Activated T-cell treated with anti-CD3 and anti-CD28 coated beads, Interleukin-2, amount 50 U/mL, for 72 hours (primary cell): ENCODE data around the gene PEX6. TPM values are rescaled to one million over a fixed set of nuclear protein-coding genes. Genes with fewer than 3 reads are reported as not detected.
"Not testable (repeated sequence)": the region's sequence is repeated elsewhere in the genome, so short reads cannot be mapped to it uniquely, and the experiment has no call there.

Source experiments
- ATAC-seq, 2 donors: fragments of 150-1000 bp; cut with Tn5 transposase; replicated peaks in 1 of 2; 2 replicates each; pipeline ENCODE4 v1.10.0; 2021; ENCODE audit warnings: moderate library complexity in 2 of 2, mild to moderate bottlenecking in 1 of 2
- DNase-seq, 2 donors: peaks; one replicate each; pipeline ENCODE4 v3.0.0; 2021 to 2022; ENCODE audit warnings: mixed read lengths in 1 of 2
- H3K27ac Mint-ChIP-seq: one replicate; pipeline ENCODE4 v1.8.0; 2022; ENCODE audit warnings: mild to moderate bottlenecking, moderate library complexity, mixed read lengths
- H3K27me3 Mint-ChIP-seq: one replicate; pipeline ENCODE4 v1.8.0; 2022; ENCODE audit warnings: low read depth, mixed read lengths
- H3K36me3 Mint-ChIP-seq, 2 donors: one replicate each; pipeline ENCODE4 v1.8.0; 2022; ENCODE audit warnings: mixed read lengths in 2 of 2, mild to moderate bottlenecking in 1 of 2; ENCODE audit not compliant: insufficient read depth in 2 of 2
- H3K4me1 Mint-ChIP-seq: one replicate; pipeline ENCODE4 v1.8.0; 2022; ENCODE audit warnings: low read depth, mixed read lengths
- H3K4me3 Mint-ChIP-seq, 2 donors: one replicate each; pipeline ENCODE4 v1.8.0; 2022; ENCODE audit warnings: mild to moderate bottlenecking in 2 of 2, mixed read lengths in 2 of 2, moderate library complexity in 2 of 2
- H3K9me3 Mint-ChIP-seq, 2 donors: one replicate each; pipeline ENCODE4 v1.8.0; 2022; ENCODE audit warnings: mixed read lengths in 2 of 2
- total RNA-seq, 2 donors: library from RNA; stranded (reverse); gene quantifications; one replicate each; pipeline ENCODE4 v1.2.3, GENCODE V29; 2022

PEX6 gene
- total RNA-seq, 2 donors from 2014 or later: 28.0 to 31.5 TPM

DNA sequence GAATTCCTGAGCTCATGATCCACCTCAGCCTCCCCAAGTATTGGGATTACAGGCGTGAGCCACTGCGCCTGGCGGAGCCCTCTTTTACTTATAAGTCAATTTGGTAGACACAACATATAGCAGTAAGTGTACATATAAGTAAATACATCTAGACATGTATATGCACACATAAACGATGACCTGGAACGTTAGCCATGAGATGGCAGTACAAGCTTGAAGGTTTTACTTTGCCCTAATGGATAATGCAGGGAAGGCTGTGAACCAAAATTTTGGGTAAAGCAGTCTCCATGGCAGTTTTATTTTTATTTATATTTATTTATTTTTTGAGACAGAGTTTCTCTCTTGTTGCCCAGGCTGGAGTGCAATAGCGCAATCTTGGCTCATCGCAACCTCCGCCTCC is 20.9 kb downstream of the PEX6 start:
- Mint-ChIP-seq H3K27ac (no peak overlapping the region), H3K4me3 (no peak overlapping the region), H3K36me3 (no peaks in the 10 kb centered on the region), H3K9me3 (no peaks in the 10 kb centered on the region), H3K4me1 (peaks cover 10% of the 10 kb centered on the region), H3K27me3 (peaks cover 8% of the 10 kb centered on the region)
- ATAC-seq (no peak), DNase-seq (no peak)

DNA sequence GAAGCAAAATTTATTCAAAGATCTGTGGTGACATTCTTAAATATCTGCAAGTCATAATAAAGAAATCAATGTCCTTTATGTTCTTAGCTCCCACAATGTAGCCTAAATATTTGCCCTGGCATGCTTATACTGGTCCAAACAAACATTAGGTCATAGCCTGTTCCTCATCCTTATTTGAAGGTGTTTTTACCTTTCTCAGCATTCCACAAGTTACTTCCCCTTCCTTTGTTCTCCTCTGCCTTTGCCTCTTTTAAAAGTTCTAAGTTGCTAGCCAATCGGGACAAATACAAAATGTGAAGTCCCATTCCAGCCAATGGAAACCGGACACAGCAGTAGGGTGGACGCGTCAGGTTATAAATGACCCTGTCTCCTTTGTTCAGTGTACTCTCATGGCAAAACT is 24.6 kb downstream of the PEX6 start:
- DNase-seq, H3K4me3 Mint-ChIP-seq, H3K9me3 Mint-ChIP-seq, H3K36me3 Mint-ChIP-seq, H3K27ac Mint-ChIP-seq, H3K4me1 Mint-ChIP-seq, ATAC-seq, H3K27me3 Mint-ChIP-seq: not testable (repeated sequence)

DNA sequence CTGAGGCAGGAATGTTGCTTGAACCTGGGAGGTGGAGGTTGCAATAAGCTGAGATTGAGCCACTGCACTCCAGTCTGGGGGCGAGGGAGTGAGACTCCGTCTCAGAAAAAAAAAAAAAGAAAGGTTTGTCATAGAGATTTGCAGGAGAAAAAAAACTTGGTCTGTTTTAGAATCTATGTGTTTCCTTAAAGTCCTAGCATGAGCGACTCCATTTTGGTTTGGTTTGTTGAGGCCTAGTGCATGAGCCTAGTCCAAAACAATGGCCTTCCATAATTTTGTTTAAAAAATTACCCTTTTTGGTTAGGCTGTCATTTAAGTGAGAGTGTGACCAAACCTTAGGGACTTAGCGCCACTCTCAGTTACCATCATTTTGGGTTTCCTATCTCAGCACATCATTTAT is 26.6 kb downstream of the PEX6 start:
- Mint-ChIP-seq H3K4me1 (no peaks in the 10 kb centered on the region), H3K27ac (no peak overlapping the region), H3K36me3 (no peaks in the 10 kb centered on the region), H3K9me3 (no peaks in the 10 kb centered on the region), H3K27me3 (no peaks in the 10 kb centered on the region), H3K4me3 (no peak overlapping the region)
- no peak for DNase-seq
- ATAC-seq: no peak

DNA sequence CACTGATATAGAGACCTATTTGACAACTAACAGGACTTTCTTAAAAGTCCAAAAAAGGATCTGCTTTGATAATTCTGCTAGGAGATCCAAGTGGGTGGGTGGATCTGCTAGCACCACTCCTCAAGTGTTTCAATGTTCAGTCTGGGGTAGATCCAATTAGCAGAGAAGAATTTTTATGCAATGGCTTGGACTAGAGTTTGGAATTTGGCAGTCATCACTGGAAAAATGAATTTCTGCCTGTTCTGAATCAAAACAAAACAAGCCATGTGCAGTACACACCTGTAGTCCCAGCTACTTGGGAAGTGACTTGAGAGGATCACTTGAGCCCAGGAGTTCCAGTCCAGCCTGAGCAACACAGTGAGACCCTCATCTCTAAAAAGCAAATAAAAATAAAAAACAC is 31.0 kb downstream of the PEX6 start:
- DNase-seq: no peak

DNA sequence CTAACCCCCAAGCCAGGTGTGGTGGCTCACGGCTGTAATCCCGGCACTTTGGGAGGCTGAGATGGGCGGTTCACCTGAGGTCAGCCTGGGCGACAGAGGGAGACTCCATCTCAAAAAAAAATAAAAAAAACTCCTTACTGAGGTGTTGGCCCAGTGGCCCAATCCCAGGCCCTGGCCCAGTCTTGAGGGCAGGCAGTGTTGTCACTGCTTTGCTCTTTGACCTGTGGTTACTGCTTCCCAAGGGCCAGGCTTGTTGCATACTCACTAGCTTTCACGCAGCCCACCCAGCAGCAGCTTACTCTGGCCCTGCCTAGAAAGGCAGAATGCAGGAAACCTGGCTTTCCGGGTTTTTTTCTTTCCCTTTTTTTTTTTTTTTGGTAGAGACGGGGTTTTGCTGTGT is 36.5 kb downstream of the PEX6 start:
- peaks cover 0 to 3% of the 10 kb centered on the region in 2 donors for H3K36me3 Mint-ChIP-seq
- H3K4me3 Mint-ChIP-seq: no peak overlapping the region
- no peaks in the 10 kb centered on the region for H3K9me3 Mint-ChIP-seq
- H3K27ac Mint-ChIP-seq: no peak overlapping the region
- peaks cover 6% of the 10 kb centered on the region for H3K4me1 Mint-ChIP-seq
- DNase-seq (no peak), ATAC-seq (no peak)
- no peaks in the 10 kb centered on the region for H3K27me3 Mint-ChIP-seq

More for the DNA sequence above, 31.0 kb downstream of the PEX6 start:
- Mint-ChIP-seq H3K4me1 (no peaks in the 10 kb centered on the region), H3K4me3 (no peak overlapping the region), H3K36me3 (no peaks in the 10 kb centered on the region), H3K9me3 (no peaks in the 10 kb centered on the region), H3K27ac (no peak overlapping the region), H3K27me3 (no peaks in the 10 kb centered on the region)
- ATAC-seq: no peak

DNA sequence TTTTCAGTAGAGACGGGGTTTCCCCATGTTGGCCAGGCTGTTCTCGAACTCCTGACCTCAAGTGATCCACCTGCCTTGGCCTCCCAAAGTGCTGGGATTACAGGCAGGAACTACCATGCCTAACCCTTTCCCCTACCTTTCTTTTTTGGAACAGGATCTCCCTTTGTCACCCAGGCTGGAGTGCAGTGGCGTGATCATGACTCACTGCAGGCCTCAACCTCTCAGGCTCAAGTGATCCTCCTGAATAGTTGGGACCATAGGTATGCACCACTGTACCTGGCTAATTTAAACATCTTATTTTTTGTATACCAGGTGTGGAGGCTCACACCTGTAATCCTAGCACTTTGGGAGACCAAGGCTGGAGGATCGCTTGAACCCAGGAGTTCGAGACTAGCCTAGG is 37.6 kb downstream of the PEX6 start:
- DNase-seq, H3K27ac Mint-ChIP-seq, H3K4me3 Mint-ChIP-seq, H3K4me1 Mint-ChIP-seq, H3K36me3 Mint-ChIP-seq, ATAC-seq, H3K9me3 Mint-ChIP-seq, H3K27me3 Mint-ChIP-seq: not testable (repeated sequence)

DNA sequence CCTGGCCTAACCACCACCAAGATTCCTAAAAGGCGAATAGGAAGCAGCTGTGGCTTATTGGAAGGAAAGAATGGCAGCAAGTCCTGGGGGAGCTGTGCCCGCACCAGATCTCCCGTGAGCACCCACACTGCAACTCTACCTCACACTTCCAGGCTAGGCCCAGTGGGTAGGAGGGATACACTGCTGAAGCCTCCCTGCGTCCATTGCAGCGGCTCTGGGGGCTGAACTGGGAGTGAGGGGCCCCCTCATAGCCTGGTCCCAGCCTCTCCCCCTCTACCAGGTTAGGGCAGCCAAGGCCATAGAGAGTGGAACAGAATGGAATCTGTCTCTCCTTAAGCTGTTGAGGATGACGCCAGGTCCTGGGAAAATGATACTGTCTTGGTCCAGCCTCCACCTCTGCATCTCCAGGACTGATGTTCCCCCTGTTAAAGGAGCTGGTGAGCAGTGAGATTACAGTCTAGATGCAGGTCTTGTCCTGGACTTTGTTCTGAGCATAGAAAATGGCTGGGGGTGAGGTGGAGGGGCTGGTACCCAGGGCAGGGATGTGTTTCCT is 38.4 kb downstream of the PEX6 start:
- DNase-seq (no peak), ATAC-seq (no peak)
- Mint-ChIP-seq H3K36me3 (peaks cover 4 to 9% of the 10 kb centered on the region in 2 donors), H3K9me3 (no peaks in the 10 kb centered on the region), H3K27me3 (no peaks in the 10 kb centered on the region), H3K4me1 (peaks cover 9% of the 10 kb centered on the region), H3K27ac (no peak overlapping the region), H3K4me3 (no peak overlapping the region)

DNA sequence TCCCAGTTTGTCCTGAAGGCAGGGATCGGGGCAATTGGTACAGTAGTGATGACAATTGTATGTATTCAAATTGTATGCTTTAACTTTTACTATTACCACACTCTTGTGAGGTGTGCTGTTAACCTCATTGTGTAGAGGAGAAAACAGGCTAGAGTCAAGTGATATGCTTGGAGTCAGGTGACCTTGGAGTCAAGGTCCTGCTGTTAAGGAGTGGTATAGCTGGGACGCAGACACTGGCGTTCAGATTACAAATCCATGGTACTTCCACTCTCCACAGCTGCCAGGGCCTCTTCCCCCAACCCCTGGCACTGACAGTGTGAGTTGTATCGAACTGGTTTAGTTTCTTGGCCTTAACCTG is 39.2 kb downstream of the PEX6 start:
- H3K27ac Mint-ChIP-seq: no peak overlapping the region
- no peaks in the 10 kb centered on the region for H3K9me3 Mint-ChIP-seq
- H3K4me1 Mint-ChIP-seq: peaks cover 15% of the 10 kb centered on the region
- no peaks in the 10 kb centered on the region for H3K27me3 Mint-ChIP-seq
- ATAC-seq: no peak
- H3K4me3 Mint-ChIP-seq: no peak overlapping the region
- DNase-seq: no peak
- peaks cover 5 to 11% of the 10 kb centered on the region in 2 donors for H3K36me3 Mint-ChIP-seq

DNA sequence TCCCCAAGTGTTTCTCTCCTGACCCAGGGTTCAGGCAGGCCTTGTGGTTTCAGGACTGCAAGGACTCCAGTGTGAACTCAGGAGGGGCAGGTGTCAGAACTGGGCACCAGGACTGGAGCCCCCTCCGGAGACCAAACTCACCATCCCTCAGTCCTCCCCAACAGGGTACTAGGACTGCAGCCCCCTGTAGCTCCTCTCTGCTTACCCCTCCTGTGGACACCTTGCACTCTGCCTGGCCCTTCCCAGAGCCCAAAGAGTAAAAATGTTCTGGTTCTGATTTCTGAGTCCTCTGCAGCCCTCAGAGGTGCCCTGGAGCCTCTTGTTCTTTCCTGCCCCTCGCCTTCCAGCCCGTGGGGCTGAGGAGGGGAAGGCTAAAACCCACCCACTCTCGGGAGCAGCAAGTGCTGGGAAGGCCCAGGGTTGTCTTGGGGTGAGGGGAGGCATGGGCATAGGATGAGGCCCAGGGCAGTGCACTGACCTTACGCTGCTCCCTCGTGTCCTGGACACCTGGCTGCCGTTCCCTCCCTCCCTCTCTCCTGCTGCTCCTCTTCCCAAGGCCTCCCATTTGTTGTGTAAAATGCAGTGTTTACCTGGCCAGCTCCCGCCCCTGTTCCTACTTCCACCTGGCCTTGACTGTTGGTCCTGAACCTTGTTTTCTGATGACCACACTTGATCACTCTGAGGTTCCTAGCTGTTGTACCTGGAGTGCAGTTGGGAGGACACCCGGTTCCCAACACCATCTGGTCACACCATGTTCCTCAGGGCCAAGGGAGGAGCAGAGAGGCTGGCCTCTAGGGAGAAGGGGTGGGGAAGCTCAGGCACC is 39.8 kb downstream of the PEX6 start:
- no peaks in the 10 kb centered on the region for H3K9me3 Mint-ChIP-seq
- ATAC-seq: no peak
- H3K4me1 Mint-ChIP-seq: peaks cover 21% of the 10 kb centered on the region
- no peaks in the 10 kb centered on the region for H3K27me3 Mint-ChIP-seq
- no peak for DNase-seq
- H3K4me3 Mint-ChIP-seq: no peak overlapping the region
- no peak overlapping the region for H3K27ac Mint-ChIP-seq
- H3K36me3 Mint-ChIP-seq: peaks cover 5 to 11% of the 10 kb centered on the region in 2 donors

DNA sequence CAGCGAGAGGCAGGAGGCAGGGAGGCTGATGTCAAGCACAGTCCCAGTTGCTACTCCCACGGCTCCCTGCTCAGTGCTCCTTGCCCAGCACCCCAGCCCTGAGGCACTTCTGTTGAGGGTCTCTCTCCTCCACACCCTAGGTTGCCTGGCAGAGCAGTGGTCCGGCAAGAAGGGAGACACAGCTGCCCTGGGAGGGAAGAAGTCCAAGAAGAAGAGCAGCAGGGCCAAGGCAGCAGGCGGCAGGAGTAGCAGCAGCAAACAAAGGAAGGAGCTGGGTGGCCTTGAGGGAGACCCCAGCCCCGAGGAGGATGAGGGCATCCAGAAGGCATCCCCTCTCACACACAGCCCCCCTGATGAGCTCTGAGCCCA is 40.6 kb downstream of the PEX6 start:
- no peak for ATAC-seq
- Mint-ChIP-seq H3K27me3 (no peaks in the 10 kb centered on the region), H3K36me3 (peaks cover 7 to 16% of the 10 kb centered on the region in 2 donors), H3K4me3 (no peak overlapping the region), H3K4me1 (peaks cover 29% of the 10 kb centered on the region), H3K27ac (no peak overlapping the region), H3K9me3 (no peaks in the 10 kb centered on the region)
- no peak for DNase-seq

DNA sequence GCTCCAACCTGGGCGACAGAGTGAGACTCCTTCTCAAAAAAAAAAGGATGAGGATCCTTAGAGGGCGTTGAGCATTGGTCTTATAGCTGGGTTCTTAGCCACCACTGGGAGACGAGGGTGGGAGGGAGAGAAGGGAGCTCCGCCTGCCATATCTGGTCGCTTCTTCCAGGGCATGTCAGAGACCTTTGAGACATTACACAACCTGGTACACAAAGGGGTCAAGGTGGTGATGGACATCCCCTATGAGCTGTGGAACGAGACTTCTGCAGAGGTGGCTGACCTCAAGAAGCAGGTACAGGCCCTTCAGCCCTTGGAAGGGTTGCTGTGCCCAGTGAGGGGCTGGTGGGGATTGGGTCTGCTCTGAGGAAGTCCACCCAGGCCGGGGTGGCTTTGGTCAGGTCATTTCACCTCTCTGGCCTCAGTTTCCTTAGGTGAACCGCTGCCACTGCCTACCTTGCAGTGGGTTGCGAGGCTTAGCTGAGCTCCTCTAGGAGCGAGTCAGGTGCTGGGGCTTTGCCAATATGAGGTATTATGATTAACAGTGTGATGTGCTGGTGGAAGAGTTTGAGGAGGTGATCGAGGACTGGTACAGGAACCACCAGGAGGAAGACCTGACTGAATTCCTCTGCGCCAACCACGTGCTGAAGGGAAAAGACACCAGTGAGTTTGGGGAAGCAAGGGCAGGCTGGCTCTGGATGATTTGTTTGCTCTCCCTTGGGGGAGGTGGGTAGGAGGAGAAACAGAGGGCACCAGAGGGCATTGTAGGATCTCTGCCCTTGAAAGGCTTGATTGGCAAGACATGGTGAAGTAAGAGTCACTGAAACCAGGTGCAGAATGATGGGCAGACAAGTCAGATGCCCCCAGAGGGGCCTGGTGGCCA is 41.2 kb downstream of the PEX6 start:
- ATAC-seq (no peak), DNase-seq (no peak)
- no peak overlapping the region for H3K4me3 Mint-ChIP-seq
- H3K4me1 Mint-ChIP-seq: peaks cover 35% of the 10 kb centered on the region
- no peaks in the 10 kb centered on the region for H3K9me3 Mint-ChIP-seq
- H3K27me3 Mint-ChIP-seq: no peaks in the 10 kb centered on the region
- no peak overlapping the region for H3K27ac Mint-ChIP-seq
- peaks cover 7 to 20% of the 10 kb centered on the region in 2 donors for H3K36me3 Mint-ChIP-seq

DNA sequence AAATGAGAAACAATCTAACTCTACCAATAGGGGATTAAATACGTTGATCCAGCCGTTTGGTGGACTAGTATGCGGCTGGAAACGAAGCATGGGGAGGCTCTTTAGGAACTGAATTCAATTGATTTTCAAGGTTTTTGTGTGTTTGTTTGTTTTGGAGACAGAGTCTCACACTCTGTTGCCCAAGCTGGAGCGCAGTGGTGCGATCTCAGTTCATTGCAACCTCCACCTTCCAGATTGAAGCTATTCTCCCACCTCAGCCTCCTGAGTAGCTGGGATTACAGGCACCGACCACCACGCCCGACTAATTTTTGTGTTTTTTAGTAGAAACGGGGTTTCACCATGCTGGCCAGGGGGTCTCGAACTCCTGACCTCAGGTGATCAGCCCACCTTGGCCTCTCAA is 42.6 kb downstream of the PEX6 start:
- H3K4me1 Mint-ChIP-seq: peaks cover 49% of the 10 kb centered on the region
- no peaks in the 10 kb centered on the region for H3K27me3 Mint-ChIP-seq
- peaks cover 9 to 26% of the 10 kb centered on the region in 2 donors for H3K36me3 Mint-ChIP-seq
- H3K27ac Mint-ChIP-seq: no peak overlapping the region
- ATAC-seq (no peak), DNase-seq (no peak)
- no peak overlapping the region for H3K4me3 Mint-ChIP-seq
- no peaks in the 10 kb centered on the region for H3K9me3 Mint-ChIP-seq

DNA sequence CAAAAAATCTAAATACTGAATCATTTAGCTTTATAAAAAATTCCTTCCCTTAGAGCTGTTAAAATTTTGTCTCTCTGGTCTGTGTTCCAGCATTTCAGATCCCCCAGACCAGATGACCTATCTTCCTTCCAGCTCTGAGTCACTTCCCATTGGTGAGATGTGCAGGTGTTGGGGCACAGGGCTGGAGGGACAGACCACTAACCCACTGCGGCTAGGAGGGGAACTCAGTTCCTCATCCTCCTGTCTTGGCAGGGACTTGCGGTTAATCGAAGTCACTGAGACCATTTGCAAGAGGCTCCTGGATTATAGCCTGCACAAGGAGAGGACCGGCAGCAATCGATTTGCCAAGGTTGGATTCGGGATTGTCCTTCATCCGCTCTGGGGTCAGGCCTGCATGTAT is 43.7 kb downstream of the PEX6 start:
- Mint-ChIP-seq H3K4me3 (no peak overlapping the region), H3K27me3 (no peaks in the 10 kb centered on the region), H3K4me1 (peaks cover 59% of the 10 kb centered on the region), H3K36me3 (peaks cover 9 to 27% of the 10 kb centered on the region in 2 donors), H3K9me3 (no peaks in the 10 kb centered on the region), H3K27ac (peak overlapping the region; percentile 58)
- DNase-seq (no peak), ATAC-seq (no peak)
